HepG2 (cell line): ENCODE measurements around the gene COQ8B. TPM values are rescaled to one million over a fixed set of nuclear protein-coding genes. Genes with fewer than 3 reads are reported as not detected.
A peak's percentile ranks its signal among the peaks of the same experiment; 100 is the strongest.

ENCODE experiments used
- CREM ChIP-seq, 2 experiments: sonication (generic) in 1 of 2; formaldehyde crosslinking in 1 of 2; IDR thresholded peaks; 2 replicates each; pipeline versions ENCODE4 v1.4.0 to v1.6.1; 2016 to 2020; ENCODE audit warnings: antibody characterized with exemption in 1 of 2, mild to moderate bottlenecking in 1 of 2, missing genetic modification reagents in 1 of 2
- ELF1 ChIP-seq: sonication (generic); formaldehyde crosslinking; IDR thresholded peaks from 2 replicates; pipeline ENCODE4 v1.4.0; 2020; ENCODE audit warnings: missing genetic modification reagents
- HNF4A ChIP-seq: sonication (generic); formaldehyde crosslinking; IDR thresholded peaks from 2 replicates; pipeline ENCODE4 v1.4.0; 2020; ENCODE audit warnings: missing genetic modification reagents
- IKZF4 ChIP-seq: sonication (generic); formaldehyde crosslinking; IDR thresholded peaks from 2 replicates; pipeline ENCODE4 v1.5.1; 2020; ENCODE audit warnings: borderline replicate concordance, mild to moderate bottlenecking, low read depth, missing genetic modification reagents; ENCODE audit errors: not compliant biosample characterization
- MED8 ChIP-seq: sonication (generic); formaldehyde crosslinking; IDR thresholded peaks from 2 replicates; pipeline ENCODE4 v1.8.1; 2023; ENCODE audit warnings: mild to moderate bottlenecking, missing genetic modification reagents; ENCODE audit not compliant: insufficient replicate concordance
- MIER3 ChIP-seq: IDR thresholded peaks from 2 replicates; pipeline ENCODE4 v1.6.1; 2016; ENCODE audit warnings: missing compliant biosample characterization, borderline replicate concordance
- PLRG1 ChIP-seq: fragments of 450-650 bp; conservative IDR thresholded peaks from 2 replicates; pipeline ENCODE4 v1.6.1; 2016
- RFXAP ChIP-seq: sonication (generic); formaldehyde crosslinking; IDR thresholded peaks from 2 replicates; pipeline ENCODE4 v1.4.0; 2020; ENCODE audit warnings: missing genetic modification reagents, borderline replicate concordance
- SMARCE1 ChIP-seq: fragments of 450-650 bp; IDR thresholded peaks from 2 replicates; pipeline ENCODE4 v1.6.1; 2017; ENCODE audit warnings: borderline replicate concordance
- SP2 ChIP-seq: sonication (generic); formaldehyde crosslinking; IDR thresholded peaks from 2 replicates; pipeline ENCODE4 v1.5.1; 2020; ENCODE audit warnings: mild to moderate bottlenecking, missing genetic modification reagents
- SP4 ChIP-seq: sonication (generic); formaldehyde crosslinking; IDR thresholded peaks from 2 replicates; pipeline ENCODE4 v1.8.1; 2023; ENCODE audit warnings: mild to moderate bottlenecking, missing genetic modification reagents
- ZFP90 ChIP-seq: sonication (generic); formaldehyde crosslinking; IDR thresholded peaks from 2 replicates; pipeline ENCODE4 v1.8.0; 2022; ENCODE audit warnings: missing genetic modification reagents, mild to moderate bottlenecking, inconsistent platforms, borderline replicate concordance
- ZNF296 ChIP-seq: sonication (generic); formaldehyde crosslinking; conservative IDR thresholded peaks from 2 replicates; pipeline ENCODE4 v1.5.0; 2020; ENCODE audit warnings: mild to moderate bottlenecking, missing genetic modification reagents
- ZNF589 ChIP-seq: sonication (generic); formaldehyde crosslinking; conservative IDR thresholded peaks from 2 replicates; pipeline ENCODE4 v1.8.0; 2022; ENCODE audit warnings: mild to moderate bottlenecking, moderate library complexity, missing genetic modification reagents
- ZNF614 ChIP-seq: IDR thresholded peaks from 2 replicates; pipeline ENCODE4 v1.6.1; 2018; ENCODE audit warnings: missing biosample characterization, missing genetic modification reagents, inconsistent platforms, borderline replicate concordance
- polyA plus RNA-seq, 8 experiments: library from polyadenylated mRNA; depleted of rRNA in 3 of 8; stranded (reverse) in 7 of 8; unstranded in 1 of 8; fragments of >200 nt; fragmentation: Illumina TruSeq in 4 of 8; extraction: Trizol in 4 of 8; gene quantifications; 2 replicates each; pipeline versions ENCODE4 v1.2.1 to v1.2.3, GENCODE V29; 2011 to 2016; ENCODE audit warnings: low read depth in 4 of 8, missing spikeins in 1 of 8, mixed read lengths in 1 of 8; ENCODE audit not compliant: insufficient read depth in 1 of 8
- total RNA-seq, 5 experiments: library from RNA; depleted of rRNA; stranded (reverse); fragments of >200 nt; fragmentation: Illumina TruSeq; extraction: Trizol; gene quantifications; 2 replicates each; pipeline ENCODE4 v1.2.3, GENCODE V29; 2016; ENCODE audit warnings: low read depth in 1 of 5
- TF ChIP-seq, protein P1 (sequence below): sonication (generic); formaldehyde crosslinking; IDR thresholded peaks from 2 replicates; pipeline ENCODE4 v1.5.1; 2020; ENCODE audit warnings: mild to moderate bottlenecking, moderate library complexity, missing genetic modification reagents
- TF ChIP-seq, protein P2 (sequence below): sonication (generic); formaldehyde crosslinking; conservative IDR thresholded peaks from 2 replicates; pipeline ENCODE4 v1.8.0; 2022; ENCODE audit warnings: low read depth, missing genetic modification reagents
- TF ChIP-seq, protein P3 (sequence below): IDR thresholded peaks from 2 replicates; pipeline ENCODE4 v1.6.1; 2016
- TF ChIP-seq, protein P4 (sequence below): sonication (generic); formaldehyde crosslinking; conservative IDR thresholded peaks from 2 replicates; pipeline ENCODE4 v1.8.0; 2022; ENCODE audit warnings: mild to moderate bottlenecking, moderate library complexity, missing genetic modification reagents
- TF ChIP-seq, protein P5 (sequence below): sonication (generic); formaldehyde crosslinking; IDR thresholded peaks from 2 replicates; pipeline ENCODE4 v1.8.0; 2022; ENCODE audit warnings: missing genetic modification reagents, mild to moderate bottlenecking, inconsistent platforms, borderline replicate concordance

Gene COQ8B
- total and polyA plus RNA-seq, 2 of the 13 experiments (the other 11 are each of a cell fraction or from before 2014, with no cell fraction given) = 12.3 to 17.2 TPM

DNA sequence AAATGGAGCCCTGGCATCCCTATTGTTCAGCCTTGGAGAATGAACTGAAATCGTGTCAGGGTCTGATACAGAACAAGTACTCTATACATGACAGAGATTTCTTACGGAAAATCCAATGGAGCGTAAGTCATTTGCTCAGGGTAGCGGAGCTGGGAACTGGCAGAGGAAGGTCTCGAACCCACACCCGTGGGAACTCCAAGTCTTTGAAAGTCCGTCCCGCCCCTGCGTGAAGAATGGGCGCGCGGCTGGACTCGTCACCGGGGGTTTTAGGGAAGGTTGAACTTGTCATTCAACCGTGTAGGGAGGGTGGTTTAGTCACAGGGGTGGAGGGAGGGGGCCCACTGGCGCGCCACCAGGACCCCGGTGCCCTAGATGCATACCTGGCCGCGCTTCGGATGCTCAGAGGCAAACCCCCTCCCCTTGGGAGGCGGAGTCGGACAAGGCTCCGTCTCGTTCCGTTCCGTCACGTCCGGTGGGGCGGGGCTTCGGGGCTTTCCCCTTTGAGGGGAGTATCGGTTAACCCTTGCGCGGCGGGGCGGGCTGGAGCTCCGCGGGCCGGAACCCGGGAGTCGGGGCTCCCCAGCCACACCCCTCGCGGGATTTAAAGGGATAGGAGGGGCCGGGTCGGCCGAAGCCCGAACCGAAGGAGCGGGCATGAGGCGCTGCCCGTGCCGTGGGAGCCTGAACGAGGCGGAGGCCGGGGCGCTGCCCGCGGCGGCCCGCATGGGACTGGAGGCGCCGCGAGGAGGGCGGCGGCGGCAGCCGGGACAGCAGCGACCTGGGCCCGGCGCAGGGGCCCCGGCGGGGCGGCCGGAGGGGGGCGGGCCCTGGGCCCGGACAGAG lies at the start of gene COQ8B, which contains the start of gene ITPKC (continued):
- TF ChIP-seq, protein P1, sequence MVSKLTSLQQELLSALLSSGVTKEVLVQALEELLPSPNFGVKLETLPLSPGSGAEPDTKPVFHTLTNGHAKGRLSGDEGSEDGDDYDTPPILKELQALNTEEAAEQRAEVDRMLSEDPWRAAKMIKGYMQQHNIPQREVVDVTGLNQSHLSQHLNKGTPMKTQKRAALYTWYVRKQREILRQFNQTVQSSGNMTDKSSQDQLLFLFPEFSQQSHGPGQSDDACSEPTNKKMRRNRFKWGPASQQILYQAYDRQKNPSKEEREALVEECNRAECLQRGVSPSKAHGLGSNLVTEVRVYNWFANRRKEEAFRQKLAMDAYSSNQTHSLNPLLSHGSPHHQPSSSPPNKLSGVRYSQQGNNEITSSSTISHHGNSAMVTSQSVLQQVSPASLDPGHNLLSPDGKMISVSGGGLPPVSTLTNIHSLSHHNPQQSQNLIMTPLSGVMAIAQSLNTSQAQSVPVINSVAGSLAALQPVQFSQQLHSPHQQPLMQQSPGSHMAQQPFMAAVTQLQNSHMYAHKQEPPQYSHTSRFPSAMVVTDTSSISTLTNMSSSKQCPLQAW (CRISPR knock-in tag) = peak; percentile 37; the same call in 1 of the 2 replicates
- no peak for TF ChIP-seq SMARCE1
- TF ChIP-seq RFXAP = 0 out of 2 replicates have a peak, but pooled peaks have one; percentile 54
- TF ChIP-seq CREM (IDR thresholded peaks at IDR 0.05) = peak; percentile 87
- peak; percentile 43; the same call in 1 of the 2 replicates for TF ChIP-seq CREM (CRISPR knock-in tag; IDR thresholded peaks at IDR 0.05)
- TF ChIP-seq ZNF614 (CRISPR knock-in tag) = peak; percentile 33; the same call in 1 of the 2 replicates
- peak; percentile 79 for TF ChIP-seq SP4 (CRISPR knock-in tag)
- TF ChIP-seq ZFP90 (CRISPR knock-in tag) = 0 out of 2 replicates have a peak, but pooled peaks have one; percentile 54
- 0 out of 2 replicates have a peak, but pooled peaks have one; percentile 53 for TF ChIP-seq ELF1 (CRISPR knock-in tag)
- TF ChIP-seq HNF4A = 0 out of 2 replicates have a peak, but pooled peaks have one; percentile 9
- no peak for TF ChIP-seq IKZF4 (CRISPR knock-in tag)
- TF ChIP-seq, protein P2, sequence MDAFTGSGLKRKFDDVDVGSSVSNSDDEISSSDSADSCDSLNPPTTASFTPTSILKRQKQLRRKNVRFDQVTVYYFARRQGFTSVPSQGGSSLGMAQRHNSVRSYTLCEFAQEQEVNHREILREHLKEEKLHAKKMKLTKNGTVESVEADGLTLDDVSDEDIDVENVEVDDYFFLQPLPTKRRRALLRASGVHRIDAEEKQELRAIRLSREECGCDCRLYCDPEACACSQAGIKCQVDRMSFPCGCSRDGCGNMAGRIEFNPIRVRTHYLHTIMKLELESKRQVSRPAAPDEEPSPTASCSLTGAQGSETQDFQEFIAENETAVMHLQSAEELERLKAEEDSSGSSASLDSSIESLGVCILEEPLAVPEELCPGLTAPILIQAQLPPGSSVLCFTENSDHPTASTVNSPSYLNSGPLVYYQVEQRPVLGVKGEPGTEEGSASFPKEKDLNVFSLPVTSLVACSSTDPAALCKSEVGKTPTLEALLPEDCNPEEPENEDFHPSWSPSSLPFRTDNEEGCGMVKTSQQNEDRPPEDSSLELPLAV (CRISPR knock-in tag) = no peak
- TF ChIP-seq SP2 (CRISPR knock-in tag) = peak; percentile 68; the same call in 1 of the 2 replicates
- no peak for TF ChIP-seq ZNF296 (CRISPR knock-in tag)
- TF ChIP-seq, protein P3, sequence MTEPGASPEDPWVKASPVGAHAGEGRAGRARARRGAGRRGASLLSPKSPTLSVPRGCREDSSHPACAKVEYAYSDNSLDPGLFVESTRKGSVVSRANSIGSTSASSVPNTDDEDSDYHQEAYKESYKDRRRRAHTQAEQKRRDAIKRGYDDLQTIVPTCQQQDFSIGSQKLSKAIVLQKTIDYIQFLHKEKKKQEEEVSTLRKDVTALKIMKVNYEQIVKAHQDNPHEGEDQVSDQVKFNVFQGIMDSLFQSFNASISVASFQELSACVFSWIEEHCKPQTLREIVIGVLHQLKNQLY = no peak
- peak; percentile 60 for TF ChIP-seq MED8 (CRISPR knock-in tag)
- TF ChIP-seq ZNF589 (CRISPR knock-in tag) = no peak
- TF ChIP-seq PLRG1 = no peak
- no peak for TF ChIP-seq MIER3 (CRISPR knock-in tag)
- TF ChIP-seq, protein P4, sequence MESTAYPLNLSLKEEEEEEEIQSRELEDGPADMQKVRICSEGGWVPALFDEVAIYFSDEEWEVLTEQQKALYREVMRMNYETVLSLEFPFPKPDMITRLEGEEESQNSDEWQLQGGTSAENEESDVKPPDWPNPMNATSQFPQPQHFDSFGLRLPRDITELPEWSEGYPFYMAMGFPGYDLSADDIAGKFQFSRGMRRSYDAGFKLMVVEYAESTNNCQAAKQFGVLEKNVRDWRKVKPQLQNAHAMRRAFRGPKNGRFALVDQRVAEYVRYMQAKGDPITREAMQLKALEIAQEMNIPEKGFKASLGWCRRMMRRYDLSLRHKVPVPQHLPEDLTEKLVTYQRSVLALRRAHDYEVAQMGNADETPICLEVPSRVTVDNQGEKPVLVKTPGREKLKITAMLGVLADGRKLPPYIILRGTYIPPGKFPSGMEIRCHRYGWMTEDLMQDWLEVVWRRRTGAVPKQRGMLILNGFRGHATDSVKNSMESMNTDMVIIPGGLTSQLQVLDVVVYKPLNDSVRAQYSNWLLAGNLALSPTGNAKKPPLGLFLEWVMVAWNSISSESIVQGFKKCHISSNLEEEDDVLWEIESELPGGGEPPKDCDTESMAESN (CRISPR knock-in tag) = peak; percentile 13; the same call in 1 of the 2 replicates
- TF ChIP-seq, protein P5, sequence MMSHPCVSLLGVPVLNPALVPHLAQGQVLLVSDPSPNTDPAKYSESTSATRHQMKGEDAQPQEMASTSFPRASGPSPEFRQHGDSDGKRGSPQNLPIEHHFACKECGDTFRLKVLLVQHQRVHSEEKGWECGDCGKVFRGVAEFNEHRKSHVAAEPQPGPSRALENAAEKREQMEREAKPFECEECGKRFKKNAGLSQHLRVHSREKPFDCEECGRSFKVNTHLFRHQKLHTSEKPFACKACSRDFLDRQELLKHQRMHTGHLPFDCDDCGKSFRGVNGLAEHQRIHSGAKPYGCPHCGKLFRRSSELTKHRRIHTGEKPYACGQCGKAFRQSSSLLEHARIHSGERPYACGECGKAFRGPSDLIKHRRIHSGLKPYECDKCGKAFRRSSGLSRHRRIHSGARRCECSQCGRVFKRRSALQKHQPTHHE (CRISPR knock-in tag) = no peak
